HG03135 (cell line): ENCODE results near the gene OR2F2.

Experiments used
- ATAC-seq: cut with Tn5 transposase; IDR thresholded peaks from one replicate; pipeline ENCODE4 v1.9.1; 2021; ENCODE audit warnings: mild to moderate bottlenecking, moderate library complexity; ENCODE audit not compliant: unreplicated experiment

The OR2F2 gene

GRCh38 chr7:143934526-143935325 is at the start of gene OR2F2:
OR2F2 (plus strand) TSS chr7:143935233; CDS start chr7:143935233, 0 bp downstream.
- ATAC-seq, result no peak

GRCh38 chr7:143885951-143886350 is 49.1 kb upstream of the OR2F2 start:
- ATAC-seq, result no peak

- ATAC-seq, result no peak
Measured at GRCh38 chr7:143886826-143887477, 48.1 kb upstream of the OR2F2 start.

GRCh38 chr7:143889068-143889467 is 46.0 kb upstream of the OR2F2 start:
- ATAC-seq, result no peak

GRCh38 chr7:143890558-143890957 is 44.5 kb upstream of the OR2F2 start:
- ATAC-seq, result no peak

- no peak for ATAC-seq
Measured at GRCh38 chr7:143891457-143891856, 43.6 kb upstream of the OR2F2 start.

GRCh38 chr7:143892527-143893300 is 42.3 kb upstream of the OR2F2 start:
- peak; percentile 98 for ATAC-seq

GRCh38 chr7:143896667-143897066 is 38.4 kb upstream of the OR2F2 start:
- ATAC-seq, result no peak

GRCh38 chr7:143898810-143899209 is 36.2 kb upstream of the OR2F2 start:
- ATAC-seq, result no peak

GRCh38 chr7:143900230-143900766 is 34.7 kb upstream of the OR2F2 start:
- ATAC-seq, result no peak

GRCh38 chr7:143901332-143901667 is 33.7 kb upstream of the OR2F2 start:
- ATAC-seq, result no peak

- peak; percentile 93 for ATAC-seq
Measured at GRCh38 chr7:143901668-143902331, 33.2 kb upstream of the OR2F2 start, which contains the start of gene TCAF1. TCAF1 (minus strand) TSS chr7:143902176; CDS start chr7:143876608, 25,568 bp downstream.

- ATAC-seq, result no peak
Measured at GRCh38 chr7:143902332-143902899, 32.6 kb upstream of the OR2F2 start.

- no peak for ATAC-seq
Measured at GRCh38 chr7:143905509-143905908, 29.5 kb upstream of the OR2F2 start.

GRCh38 chr7:143906151-143906550 is 28.9 kb upstream of the OR2F2 start:
- ATAC-seq, result no peak

- no peak for ATAC-seq
Measured at GRCh38 chr7:143906895-143907294, 28.1 kb upstream of the OR2F2 start.

GRCh38 chr7:143908120-143908519 is 26.9 kb upstream of the OR2F2 start:
- no peak for ATAC-seq

- ATAC-seq, result no peak
Measured at GRCh38 chr7:143909863-143910262, 25.2 kb upstream of the OR2F2 start.

- ATAC-seq, result no peak
Measured at GRCh38 chr7:143910473-143911248, 24.4 kb upstream of the OR2F2 start.
